Stimulated activated CD4-positive, alpha-beta T cell treated with anti-CD3 and anti-CD28 coated beads, Interleukin-2, amount 100 ng/mL, for 4 hours (primary cell): ENCODE measurements around the gene FNBP1L.
"Not testable (repeated sequence)": the region's sequence is repeated elsewhere in the genome, so short reads cannot be mapped to it uniquely, and the experiment has no call there.

Experiments
- DNase-seq: peaks from one replicate; pipeline ENCODE4 v3.0.0-alpha.2; 2020; ENCODE audit warnings: low read depth

The FNBP1L gene

GRCh38 chr1:93573940-93574469, 126.1 kb downstream of the FNBP1L start:
- DNase-seq = no peak

GRCh38 chr1:93574511-93574910, 126.6 kb downstream of the FNBP1L start:
- DNase-seq = no peak

- DNase-seq = no peak
Measured at GRCh38 chr1:93574991-93575390, 127.1 kb downstream of the FNBP1L start.

GRCh38 chr1:93575621-93576284, 127.8 kb downstream of the FNBP1L start:
- DNase-seq = no peak

GRCh38 chr1:93576346-93576745, 128.4 kb downstream of the FNBP1L start:
- no peak for DNase-seq

GRCh38 chr1:93576746-93577145, 128.8 kb downstream of the FNBP1L start:
- DNase-seq = no peak

GRCh38 chr1:93577536-93578432, 129.9 kb downstream of the FNBP1L start:
- DNase-seq = no peak

- no peak for DNase-seq
Measured at GRCh38 chr1:93578433-93578830, 130.5 kb downstream of the FNBP1L start.

GRCh38 chr1:93578911-93579825, 131.2 kb downstream of the FNBP1L start:
- DNase-seq = no peak

- no peak for DNase-seq
Measured at GRCh38 chr1:93579891-93580290, 132.0 kb downstream of the FNBP1L start.

GRCh38 chr1:93581917-93582850, 134.3 kb downstream of the FNBP1L start:
- no peak for DNase-seq

GRCh38 chr1:93584261-93585003, 136.5 kb downstream of the FNBP1L start:
- DNase-seq = no peak

- no peak for DNase-seq
Measured at GRCh38 chr1:93585059-93585966, 137.4 kb downstream of the FNBP1L start.

- no peak for DNase-seq
Measured at GRCh38 chr1:93587354-93587753, 139.4 kb downstream of the FNBP1L start.

GRCh38 chr1:93588206-93588605, 140.3 kb downstream of the FNBP1L start:
- no peak for DNase-seq

GRCh38 chr1:93588955-93589354, 141.0 kb downstream of the FNBP1L start:
- DNase-seq = no peak

- not testable (repeated sequence) for DNase-seq
Measured at GRCh38 chr1:93591291-93591675, 143.4 kb downstream of the FNBP1L start.

- DNase-seq = no peak
Measured at GRCh38 chr1:93591676-93592550, 144.0 kb downstream of the FNBP1L start.
